SK-N-SH (cell line): ENCODE measurements around the gene ZFHX3. TPM values are rescaled to one million over a fixed set of nuclear protein-coding genes. Genes with fewer than 3 reads are reported as not detected.

Source experiments
- CTCF ChIA-PET: fragments of 300-600, 350-600 bp; formaldehyde crosslinking; extraction: SDS; loops from one replicate; lab custom pipeline; 2021; lab: Yijun Ruan, JAX
- POLR2A ChIA-PET: fragments of 350-600 bp; sonication (Branson Sonifier 250); formaldehyde crosslinking; extraction: SDS; loops from one replicate; lab custom pipeline; 2020; ENCODE audit warnings: antibody characterized with exemption, inconsistent platforms; lab: Yijun Ruan, JAX
- DNase-seq: peaks from one replicate; pipeline ENCODE4 v3.0.0; 2012
- H2AFZ ChIP-seq: fragments of 200-600 bp; sonication (generic); 2 replicates; pipeline ENCODE4 v1.8.1; 2016; ENCODE audit warnings: antibody characterized with exemption, mild to moderate bottlenecking, low read depth
- H3F3A ChIP-seq: fragments of 200-600 bp; sonication (generic); replicated peaks from 2 replicates; pipeline ENCODE3; 2016; ENCODE audit warnings: antibody characterized with exemption, mild to moderate bottlenecking; ENCODE audit not compliant: insufficient read depth
- H3K27ac ChIP-seq, 2 experiments: fragments of 200-500 bp in 1 of 2; fragments of 200-600 bp in 1 of 2; sonication (Bioruptor generic) in 1 of 2; sonication (generic), shearing (Covaris generic) in 1 of 2; 2 replicates each; pipeline versions ENCODE4 v1.5.1 to v1.6.1; 2014 to 2016; ENCODE audit warnings: low read depth in 2 of 2, inconsistent platforms in 1 of 2, low read length in 1 of 2, mild to moderate bottlenecking in 1 of 2, mixed read lengths in 1 of 2
- H3K27me3 ChIP-seq: fragments of 200-600 bp; sonication (generic), shearing (Covaris generic); 2 replicates; pipeline ENCODE4 v1.6.1; 2016; ENCODE audit warnings: mixed run types; ENCODE audit not compliant: insufficient read depth
- H3K36me3 ChIP-seq, 2 experiments: fragments of 200-500 bp in 1 of 2; fragments of 200-600 bp in 1 of 2; sonication (Bioruptor generic) in 1 of 2; sonication (generic) in 1 of 2; replicated peaks in 1 of 2; 2 replicates each; pipeline versions ENCODE3 to v1.5.1; 2014 to 2016; ENCODE audit warnings: low read length in 1 of 2, mild to moderate bottlenecking in 1 of 2; ENCODE audit not compliant: insufficient read depth in 2 of 2, control insufficient read depth in 1 of 2
- H3K4me1 ChIP-seq, 2 experiments: fragments of 200-500 bp in 1 of 2; fragments of 200-600 bp in 1 of 2; sonication (Bioruptor generic) in 1 of 2; sonication (generic), shearing (Covaris generic) in 1 of 2; 2 replicates each; pipeline versions ENCODE4 v1.5.1 to v1.6.1; 2014 to 2016; ENCODE audit warnings: low read depth in 1 of 2, low read length in 1 of 2, mixed run types in 1 of 2; ENCODE audit not compliant: insufficient read depth in 2 of 2, control insufficient read depth in 1 of 2
- H3K4me2 ChIP-seq: fragments of 200-600 bp; sonication (generic), shearing (Covaris generic); 2 replicates; pipeline ENCODE4 v1.6.1; 2017; ENCODE audit warnings: mixed run types
- H3K4me3 ChIP-seq, 2 experiments: fragments of 200-500 bp in 1 of 2; fragments of 200-600 bp in 1 of 2; sonication (Bioruptor generic) in 1 of 2; sonication (generic), shearing (Covaris generic) in 1 of 2; 2 replicates each; pipeline versions ENCODE4 v1.5.1 to v1.8.1; 2014 to 2016; ENCODE audit warnings: low read depth in 2 of 2, inconsistent platforms in 1 of 2, low read length in 1 of 2, mild to moderate bottlenecking in 1 of 2, mixed read lengths in 1 of 2, moderate library complexity in 1 of 2
- H3K79me2 ChIP-seq: fragments of 200-600 bp; sonication (generic); 2 replicates; pipeline ENCODE4 v1.8.1; 2017; ENCODE audit warnings: mild to moderate bottlenecking; ENCODE audit not compliant: insufficient read depth
- H3K9ac ChIP-seq: fragments of 200-600 bp; sonication (generic); 2 replicates; pipeline ENCODE4 v1.6.1; 2017; ENCODE audit warnings: mixed run types
- H3K9me2 ChIP-seq: fragments of 200-600 bp; sonication (generic); 2 replicates; pipeline ENCODE4 v1.6.1; 2017; ENCODE audit warnings: mixed run types
- H3K9me3 ChIP-seq: fragments of 200-600 bp; sonication (generic); 2 replicates; pipeline ENCODE4 v1.6.1; 2017; ENCODE audit warnings: mixed run types, mild to moderate bottlenecking, moderate library complexity
- H4K20me1 ChIP-seq: fragments of 200-600 bp; sonication (generic); 2 replicates; pipeline ENCODE4 v1.6.1; 2017; ENCODE audit warnings: mild to moderate bottlenecking, mixed run types; ENCODE audit not compliant: insufficient read depth
- EZH2phosphoT487 ChIP-seq: fragments of 200-600 bp; sonication (generic); IDR thresholded peaks from 2 replicates; pipeline ENCODE4 v1.6.1; 2017; ENCODE audit warnings: low read depth, mixed run types, mild to moderate bottlenecking, antibody characterized with exemption, moderate library complexity, borderline replicate concordance
- FOXJ3 ChIP-seq: sonication (generic); formaldehyde crosslinking; IDR thresholded peaks from 2 replicates; pipeline ENCODE4 v1.5.1; 2020; ENCODE audit warnings: mild to moderate bottlenecking, missing genetic modification reagents
- GATA2 ChIP-seq: sonication (generic); formaldehyde crosslinking; IDR thresholded peaks from 2 replicates; pipeline ENCODE4 v1.5.0; 2020; ENCODE audit warnings: mild to moderate bottlenecking, missing genetic modification reagents
- MXI1 ChIP-seq: IDR thresholded peaks from 2 replicates; pipeline ENCODE4 v1.6.1; 2012; ENCODE audit warnings: mild to moderate bottlenecking, low read depth, low read length, improper control_type of control experiment
- NFIC ChIP-seq: IDR thresholded peaks from 2 replicates; pipeline ENCODE4 v1.4.0; 2012; ENCODE audit warnings: borderline replicate concordance
- RFX5 ChIP-seq: IDR thresholded peaks from 2 replicates; pipeline ENCODE4 v1.6.1; 2012; ENCODE audit warnings: mild to moderate bottlenecking, improper control_type of control experiment, low read length
- TEAD4 ChIP-seq: IDR thresholded peaks from 2 replicates; pipeline ENCODE4 v1.4.0; 2012; ENCODE audit warnings: mild to moderate bottlenecking, borderline replicate concordance; ENCODE audit not compliant: insufficient read depth
- YY1 ChIP-seq: IDR thresholded peaks from 2 replicates; pipeline ENCODE4 v1.4.0; 2012; ENCODE audit warnings: low read depth, mild to moderate bottlenecking
- WGBS: methylation state at CpG from one replicate; pipeline ENCODE4 v1.1.6; 2017; ENCODE audit warnings: low lambda C conversion rate; 5-methylcytosine and 5-hydroxymethylcytosine counted together
- polyA plus RNA-seq, 3 experiments: library from polyadenylated mRNA; depleted of rRNA; stranded (reverse); fragments of >200 nt; gene quantifications; 2 replicates each; pipeline ENCODE4 v1.2.3, GENCODE V29; 2012
- TF ChIP-seq, protein P1 (sequence below): IDR thresholded peaks from 2 replicates; pipeline ENCODE4; 2012
- TF ChIP-seq, protein P2 (sequence below): IDR thresholded peaks from 2 replicates; pipeline ENCODE4 v1.4.0; 2012; ENCODE audit warnings: low read depth, borderline replicate concordance
- TF ChIP-seq, protein P3 (sequence below): fragments of 150-350 bp; IDR thresholded peaks from 2 replicates; pipeline ENCODE4 v1.6.1; 2017; ENCODE audit warnings: antibody characterized with exemption, low read length, low read depth, borderline replicate concordance

Gene ZFHX3
- polyA plus RNA-seq, 1 of the 3 experiments (the other 2 are of a cell fraction): 2.0 TPM

DNA sequence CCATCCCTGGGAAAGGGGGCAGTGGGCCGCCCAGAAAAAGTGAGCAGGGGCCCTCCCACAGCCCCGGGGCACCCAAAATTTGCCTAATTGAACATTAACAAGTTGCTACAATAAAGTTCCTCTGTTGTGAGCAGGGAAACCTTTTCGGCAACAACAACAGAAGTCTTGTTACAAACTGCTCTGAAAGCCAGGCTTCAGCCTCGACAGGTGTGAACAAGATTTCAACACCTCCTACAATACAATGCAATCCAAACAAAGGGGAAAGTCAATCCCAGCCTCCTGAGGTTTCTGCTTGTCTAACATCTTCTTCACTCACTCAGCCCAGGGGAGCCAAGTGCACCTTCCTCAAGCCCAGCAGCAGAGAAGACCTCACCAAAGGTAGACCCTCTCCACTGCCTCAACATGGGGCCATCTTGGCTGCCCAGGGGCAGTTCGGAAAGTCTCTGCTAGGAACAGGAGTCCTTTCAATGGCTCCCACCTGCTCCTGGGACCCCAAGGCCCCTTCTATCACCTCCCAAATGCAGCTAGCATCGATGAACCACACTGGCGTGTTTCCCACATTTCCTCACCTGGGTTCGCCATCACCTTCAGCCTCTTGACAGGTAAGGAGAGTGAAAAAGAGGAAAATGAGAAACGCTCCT lies 19.1 kb downstream of the ZFHX3 start:
- Histone ChIP-seq H3K27me3 (no peaks in the 10 kb centered on the region), H3K4me2 (no peak overlapping the region), H3F3A (no peaks in the 10 kb centered on the region), H3K9ac (no peak overlapping the region), H3K9me3 (no peaks in the 10 kb centered on the region), H3K4me3 (no peak overlapping the region), H4K20me1 (peaks cover 93% of the 10 kb centered on the region), H3K79me2 (peaks cover 98% of the 10 kb centered on the region), H3K9me2 (no peaks in the 10 kb centered on the region), H3K36me3 (no peaks in the 10 kb centered on the region), H3K4me1 (peaks cover 0 to 53% of the 10 kb centered on the region in 2 experiments; a peak in 2 of 4 replicates), H3K27ac (no peak overlapping the region), H2AFZ (no peak overlapping the region)
- DNase-seq: no peak
- ChIA-PET CTCF (interaction anchor here (1.2 kb wide), 1 partner anchor 16 kb away, joined by 3 read pairs; no protein-coding TSS in a partner anchor), POLR2A (no interaction called here)
- WGBS: 98% methylated on average over 8 of the region's 9 CpGs
- no peak for TF ChIP-seq TEAD4
- no peak for TF ChIP-seq YY1
- TF ChIP-seq, protein P1, sequence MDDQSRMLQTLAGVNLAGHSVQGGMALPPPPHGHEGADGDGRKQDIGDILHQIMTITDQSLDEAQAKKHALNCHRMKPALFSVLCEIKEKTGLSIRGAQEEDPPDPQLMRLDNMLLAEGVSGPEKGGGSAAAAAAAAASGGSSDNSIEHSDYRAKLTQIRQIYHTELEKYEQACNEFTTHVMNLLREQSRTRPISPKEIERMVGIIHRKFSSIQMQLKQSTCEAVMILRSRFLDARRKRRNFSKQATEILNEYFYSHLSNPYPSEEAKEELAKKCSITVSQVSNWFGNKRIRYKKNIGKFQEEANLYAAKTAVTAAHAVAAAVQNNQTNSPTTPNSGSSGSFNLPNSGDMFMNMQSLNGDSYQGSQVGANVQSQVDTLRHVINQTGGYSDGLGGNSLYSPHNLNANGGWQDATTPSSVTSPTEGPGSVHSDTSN: no peak
- no peak for TF ChIP-seq GATA2 (CRISPR knock-in tag)
- no peak for TF ChIP-seq RFX5
- TF ChIP-seq, protein P2, sequence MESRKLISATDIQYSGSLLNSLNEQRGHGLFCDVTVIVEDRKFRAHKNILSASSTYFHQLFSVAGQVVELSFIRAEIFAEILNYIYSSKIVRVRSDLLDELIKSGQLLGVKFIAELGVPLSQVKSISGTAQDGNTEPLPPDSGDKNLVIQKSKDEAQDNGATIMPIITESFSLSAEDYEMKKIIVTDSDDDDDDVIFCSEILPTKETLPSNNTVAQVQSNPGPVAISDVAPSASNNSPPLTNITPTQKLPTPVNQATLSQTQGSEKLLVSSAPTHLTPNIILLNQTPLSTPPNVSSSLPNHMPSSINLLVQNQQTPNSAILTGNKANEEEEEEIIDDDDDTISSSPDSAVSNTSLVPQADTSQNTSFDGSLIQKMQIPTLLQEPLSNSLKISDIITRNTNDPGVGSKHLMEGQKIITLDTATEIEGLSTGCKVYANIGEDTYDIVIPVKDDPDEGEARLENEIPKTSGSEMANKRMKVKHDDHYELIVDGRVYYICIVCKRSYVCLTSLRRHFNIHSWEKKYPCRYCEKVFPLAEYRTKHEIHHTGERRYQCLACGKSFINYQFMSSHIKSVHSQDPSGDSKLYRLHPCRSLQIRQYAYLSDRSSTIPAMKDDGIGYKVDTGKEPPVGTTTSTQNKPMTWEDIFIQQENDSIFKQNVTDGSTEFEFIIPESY: no peak
- TF ChIP-seq NFIC: no peak

DNA sequence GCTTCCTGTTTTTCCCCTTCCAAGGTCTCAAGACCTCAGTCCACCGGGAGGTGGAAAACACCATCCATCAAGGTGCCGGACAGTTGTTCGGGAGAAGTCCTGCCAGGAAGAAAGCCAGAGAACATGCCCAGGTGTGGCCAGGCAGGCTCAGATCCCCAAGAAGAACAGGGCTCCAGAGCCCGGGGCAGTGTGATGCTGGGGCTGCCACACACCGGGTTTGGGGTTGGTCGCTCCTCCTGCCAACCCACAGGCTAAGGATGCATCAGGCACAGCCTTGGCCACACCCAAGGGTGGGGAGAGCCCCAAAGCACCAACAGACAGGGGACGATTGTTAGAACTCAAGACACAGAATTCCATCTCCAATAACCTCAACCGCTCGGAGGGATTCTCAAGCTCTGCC lies 19.7 kb downstream of the ZFHX3 start:
- Histone ChIP-seq H3K36me3 (no peaks in the 10 kb centered on the region), H3K79me2 (peaks cover 100% of the 10 kb centered on the region), H3K4me1 (peaks cover 0 to 53% of the 10 kb centered on the region in 2 experiments; a peak in 2 of 4 replicates), H3K4me2 (no peak overlapping the region), H3K27me3 (no peaks in the 10 kb centered on the region), H4K20me1 (peaks cover 95% of the 10 kb centered on the region), H3K4me3 (no peak overlapping the region)
- DNase-seq: no peak
- no peak for TF ChIP-seq RFX5
- TF ChIP-seq, protein P3, sequence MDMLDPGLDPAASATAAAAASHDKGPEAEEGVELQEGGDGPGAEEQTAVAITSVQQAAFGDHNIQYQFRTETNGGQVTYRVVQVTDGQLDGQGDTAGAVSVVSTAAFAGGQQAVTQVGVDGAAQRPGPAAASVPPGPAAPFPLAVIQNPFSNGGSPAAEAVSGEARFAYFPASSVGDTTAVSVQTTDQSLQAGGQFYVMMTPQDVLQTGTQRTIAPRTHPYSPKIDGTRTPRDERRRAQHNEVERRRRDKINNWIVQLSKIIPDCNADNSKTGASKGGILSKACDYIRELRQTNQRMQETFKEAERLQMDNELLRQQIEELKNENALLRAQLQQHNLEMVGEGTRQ: no peak
- TF ChIP-seq MXI1: no peak
- no peak for TF ChIP-seq EZH2phosphoT487
- no peak for TF ChIP-seq FOXJ3 (CRISPR knock-in tag)
- TF ChIP-seq, all 33 proteins: peak for 0
- Histone ChIP-seq H3K9me3 (no peaks in the 10 kb centered on the region), H2AFZ (no peak overlapping the region), H3K27ac (no peak overlapping the region), H3K9me2 (no peaks in the 10 kb centered on the region), H3K9ac (no peak overlapping the region), H3F3A (no peaks in the 10 kb centered on the region)
- POLR2A ChIA-PET: no interaction called here
- WGBS: 87% methylated on average over 6 of the region's 9 CpGs
- CTCF ChIA-PET: interaction anchor here (1.2 kb wide), 1 partner anchor 16 kb away, joined by 3 read pairs; no protein-coding TSS in a partner anchor
